ENCODE results near the gene FBXO3. TPM values are rescaled to one million over a fixed set of nuclear protein-coding genes. Genes with fewer than 3 reads are reported as not detected.

Gene FBXO3
- total and polyA plus RNA-seq, 2 experiments from 2014 or later = 12.5 to 28.4 TPM

GRCh38 chr11:33723238-33723881 lies 51.0 kb downstream of the FBXO3 start:
- TF ChIP-seq ZNF331 (CRISPR knock-in tag; IDR thresholded peaks at IDR 0.05; ENCODE audit: low read depth) (no peak), EZH2phosphoT487 (IDR thresholded peaks at IDR 0.05; ENCODE audit: unreplicated experiment) (no peak)
- no peak overlapping the region for H2AFZ ChIP-seq
- Mint-ChIP-seq H3K4me1 (peaks cover 15% of the 10 kb centered on the region; the same call in 2 of the 3 replicates), H3K4me3 (no peak overlapping the region), H3K36me3 (ENCODE audit: low read depth) (peaks cover 11% of the 10 kb centered on the region; the same call in 2 of the 3 replicates), H3K27ac (peak overlapping the region; percentile 51), H3K27me3 (ENCODE audit: insufficient read depth, low read depth, poor library complexity) (peaks cover 6% of the 10 kb centered on the region), H3K9me3 (no peaks in the 10 kb centered on the region)
- no peak overlapping the region for H3K4me2 ChIP-seq
- no peak for ATAC-seq
- H4K20me1 ChIP-seq (replicated peaks; ENCODE audit: insufficient read depth) = no peaks in the 10 kb centered on the region; the same call in 1 of the 2 replicates
- no peak for DNase-seq (ENCODE audit: low spot score)
- no peak overlapping the region for H3K4me3 ChIP-seq
- H3K27me3 ChIP-seq (ENCODE audit: insufficient read depth) = no peaks in the 10 kb centered on the region
- H3K27ac ChIP-seq (ENCODE audit: low read depth) = no peak overlapping the region
- no peaks in the 10 kb centered on the region; the same call in 1 of the 2 replicates for H3K4me1 ChIP-seq (ENCODE audit: insufficient read depth)
- 0 out of 2 replicates have a peak, but pooled peaks cover 5% of the 10 kb centered on the region for H3K36me3 ChIP-seq (ENCODE audit: insufficient read depth)
- no peaks in the 10 kb centered on the region for H3F3A ChIP-seq (replicated peaks; ENCODE audit: low read depth)
- peaks cover 51% of the 10 kb centered on the region for H3K79me2 ChIP-seq (replicated peaks; ENCODE audit: insufficient read depth)
- no peaks in the 10 kb centered on the region; the same call in 1 of the 2 replicates for H3K9me2 ChIP-seq (ENCODE audit: insufficient read depth)

- Mint-ChIP-seq H3K27me3 (ENCODE audit: insufficient read depth, low read depth, poor library complexity) (peaks cover 6% of the 10 kb centered on the region), H3K4me3 (no peak overlapping the region), H3K36me3 (ENCODE audit: low read depth) (peaks cover 11% of the 10 kb centered on the region; the same call in 2 of the 3 replicates), H3K9me3 (no peaks in the 10 kb centered on the region), H3K4me1 (peaks cover 15% of the 10 kb centered on the region; the same call in 2 of the 3 replicates), H3K27ac (no peak overlapping the region)
- H3K27me3 ChIP-seq (ENCODE audit: insufficient read depth) = no peaks in the 10 kb centered on the region
- DNase-seq (ENCODE audit: low spot score) = no peak
- H2AFZ ChIP-seq = no peak overlapping the region
- ATAC-seq = no peak
- H4K20me1 ChIP-seq (replicated peaks; ENCODE audit: insufficient read depth) = peaks cover 4% of the 10 kb centered on the region; the same call in 1 of the 2 replicates
- H3K79me2 ChIP-seq (replicated peaks; ENCODE audit: insufficient read depth) = peaks cover 45% of the 10 kb centered on the region
- H3F3A ChIP-seq (replicated peaks; ENCODE audit: low read depth) = no peaks in the 10 kb centered on the region
- H3K36me3 ChIP-seq (ENCODE audit: insufficient read depth) = 0 out of 2 replicates have a peak, but pooled peaks cover 5% of the 10 kb centered on the region
- no peak overlapping the region for H3K4me3 ChIP-seq
- H3K9me2 ChIP-seq (ENCODE audit: insufficient read depth) = no peaks in the 10 kb centered on the region; the same call in 1 of the 2 replicates
- no peak for TF ChIP-seq STAT1 (IDR thresholded peaks at IDR 0.05; ENCODE audit: unreplicated experiment)
- no peak for TF ChIP-seq CTCF (conservative IDR thresholded peaks at IDR 0.05; ENCODE audit: low read depth in 2 of 2)
- TF ChIP-seq CREB1 (CRISPR knock-in tag; IDR thresholded peaks at IDR 0.05; ENCODE audit: low read depth) = no peak
- no peak for TF ChIP-seq ZNF331 (CRISPR knock-in tag; IDR thresholded peaks at IDR 0.05; ENCODE audit: low read depth)
- TF ChIP-seq EZH2 (IDR thresholded peaks at IDR 0.05; ENCODE audit: low read depth, unreplicated experiment) = no peak
- no peaks in the 10 kb centered on the region; the same call in 1 of the 2 replicates for H3K4me1 ChIP-seq (ENCODE audit: insufficient read depth)
- no peak overlapping the region for H3K27ac ChIP-seq (ENCODE audit: low read depth)
- no peak overlapping the region for H3K4me2 ChIP-seq
These were observed 51.6 kb downstream of the FBXO3 start for GRCh38 chr11:33722590-33723234.
